ENCODE measurements around the gene GNA15. TPM values are rescaled to one million over a fixed set of nuclear protein-coding genes. Genes with fewer than 3 reads are reported as not detected.
A peak's percentile ranks its signal among the peaks of the same experiment; 100 is the strongest.

The GNA15 gene
- polyA plus RNA-seq, 1 donor from 2014 or later: not detected

DNA sequence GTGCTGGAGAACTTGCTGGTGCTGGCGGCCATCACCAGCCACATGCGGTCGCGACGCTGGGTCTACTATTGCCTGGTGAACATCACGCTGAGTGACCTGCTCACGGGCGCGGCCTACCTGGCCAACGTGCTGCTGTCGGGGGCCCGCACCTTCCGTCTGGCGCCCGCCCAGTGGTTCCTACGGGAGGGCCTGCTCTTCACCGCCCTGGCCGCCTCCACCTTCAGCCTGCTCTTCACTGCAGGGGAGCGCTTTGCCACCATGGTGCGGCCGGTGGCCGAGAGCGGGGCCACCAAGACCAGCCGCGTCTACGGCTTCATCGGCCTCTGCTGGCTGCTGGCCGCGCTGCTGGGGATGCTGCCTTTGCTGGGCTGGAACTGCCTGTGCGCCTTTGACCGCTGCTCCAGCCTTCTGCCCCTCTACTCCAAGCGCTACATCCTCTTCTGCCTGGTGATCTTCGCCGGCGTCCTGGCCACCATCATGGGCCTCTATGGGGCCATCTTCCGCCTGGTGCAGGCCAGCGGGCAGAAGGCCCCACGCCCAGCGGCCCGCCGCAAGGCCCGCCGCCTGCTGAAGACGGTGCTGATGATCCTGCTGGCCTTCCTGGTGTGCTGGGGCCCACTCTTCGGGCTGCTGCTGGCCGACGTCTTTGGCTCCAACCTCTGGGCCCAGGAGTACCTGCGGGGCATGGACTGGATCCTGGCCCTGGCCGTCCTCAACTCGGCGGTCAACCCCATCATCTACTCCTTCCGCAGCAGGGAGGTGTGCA is 43.3 kb downstream of the GNA15 start:
- peak overlapping the region; percentile 96 to 99 (median 98) for H3K4me3 Mint-ChIP-seq
- peaks cover 3% of the 10 kb centered on the region for H3K36me3 Mint-ChIP-seq
- peaks cover 0 to 11% (median 2%) of the 10 kb centered on the region in 3 donors for H3K9me3 Mint-ChIP-seq
- no peaks in the 10 kb centered on the region for H3K27me3 Mint-ChIP-seq
- H3K4me1 Mint-ChIP-seq: peaks cover 19 to 22% (median 21%) of the 10 kb centered on the region in 3 donors
- H3K27ac Mint-ChIP-seq: peak overlapping the region; percentile 94 to 100 (median 97)

DNA sequence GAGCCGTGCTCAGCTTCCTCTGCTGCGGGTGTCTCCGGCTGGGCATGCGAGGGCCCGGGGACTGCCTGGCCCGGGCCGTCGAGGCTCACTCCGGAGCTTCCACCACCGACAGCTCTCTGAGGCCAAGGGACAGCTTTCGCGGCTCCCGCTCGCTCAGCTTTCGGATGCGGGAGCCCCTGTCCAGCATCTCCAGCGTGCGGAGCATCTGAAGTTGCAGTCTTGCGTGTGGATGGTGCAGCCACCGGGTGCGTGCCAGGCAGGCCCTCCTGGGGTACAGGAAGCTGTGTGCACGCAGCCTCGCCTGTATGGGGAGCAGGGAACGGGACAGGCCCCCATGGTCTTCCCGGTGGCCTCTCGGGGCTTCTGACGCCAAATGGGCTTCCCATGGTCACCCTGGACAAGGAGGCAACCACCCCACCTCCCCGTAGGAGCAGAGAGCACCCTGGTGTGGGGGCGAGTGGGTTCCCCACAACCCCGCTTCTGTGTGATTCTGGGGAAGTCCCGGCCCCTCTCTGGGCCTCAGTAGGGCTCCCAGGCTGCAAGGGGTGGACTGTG is 44.0 kb downstream of the GNA15 start:
- Mint-ChIP-seq H3K9me3 (peaks cover 0 to 11% (median 2%) of the 10 kb centered on the region in 3 donors), H3K36me3 (peaks cover 3% of the 10 kb centered on the region), H3K4me3 (peak overlapping the region; percentile 96 to 99 (median 98)), H3K27me3 (no peaks in the 10 kb centered on the region), H3K27ac (peak overlapping the region; percentile 94 to 100 (median 97)), H3K4me1 (peaks cover 23 to 28% (median 24%) of the 10 kb centered on the region in 3 donors)

DNA sequence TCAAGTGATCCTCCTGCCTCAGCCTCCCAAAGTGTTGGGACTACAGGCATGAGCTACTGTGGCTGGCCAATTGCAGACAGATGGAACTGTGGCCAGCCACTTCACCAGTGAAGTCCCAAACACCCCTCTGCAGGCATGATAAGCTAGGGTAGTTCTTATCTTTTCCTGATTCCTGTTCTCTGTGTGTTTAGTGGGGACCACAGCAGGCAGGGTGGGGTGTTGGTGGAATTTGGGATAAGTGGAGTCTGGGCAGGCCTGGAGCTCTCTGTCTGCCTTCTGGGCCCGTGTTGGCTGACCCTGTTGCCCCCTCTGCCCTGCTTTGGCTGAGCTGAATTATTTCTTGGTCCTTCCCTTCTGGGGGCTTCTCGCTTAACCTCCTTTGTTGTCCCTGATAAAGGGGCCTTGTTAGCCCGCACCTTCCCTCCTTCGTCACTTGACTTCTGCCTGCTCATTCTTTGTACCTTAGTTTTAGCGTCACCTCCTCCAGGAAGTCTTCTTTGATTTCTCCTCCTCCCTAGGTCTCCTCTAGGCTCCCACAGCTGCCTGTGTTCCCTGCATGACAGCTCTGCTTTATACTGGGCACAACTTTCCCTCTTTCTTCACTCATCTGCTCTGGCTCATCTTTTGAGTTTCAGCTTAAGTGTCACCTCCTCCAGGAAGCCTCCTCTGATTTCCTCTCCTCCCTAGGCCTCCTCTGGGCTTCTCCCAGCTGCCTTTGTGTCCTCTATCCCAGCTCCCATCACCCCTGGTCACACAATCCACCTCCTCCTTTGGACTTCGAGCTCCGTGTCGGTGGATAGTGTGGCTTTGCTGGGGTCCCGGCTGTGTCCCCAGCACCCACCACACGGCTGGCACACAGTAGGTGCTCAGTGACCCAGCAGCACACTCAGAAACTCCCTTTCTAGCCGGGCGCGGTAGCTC is 48.1 kb downstream of the GNA15 start:
- Mint-ChIP-seq H3K9me3 (no peaks in the 10 kb centered on the region), H3K36me3 (peaks cover 3% of the 10 kb centered on the region), H3K4me1 (peaks cover 22 to 35% (median 23%) of the 10 kb centered on the region in 3 donors), H3K27ac (peak overlapping the region; percentile 37 to 90 (median 89)), H3K27me3 (no peaks in the 10 kb centered on the region), H3K4me3 (peak overlapping the region; percentile 58 to 96 (median 78))

DNA sequence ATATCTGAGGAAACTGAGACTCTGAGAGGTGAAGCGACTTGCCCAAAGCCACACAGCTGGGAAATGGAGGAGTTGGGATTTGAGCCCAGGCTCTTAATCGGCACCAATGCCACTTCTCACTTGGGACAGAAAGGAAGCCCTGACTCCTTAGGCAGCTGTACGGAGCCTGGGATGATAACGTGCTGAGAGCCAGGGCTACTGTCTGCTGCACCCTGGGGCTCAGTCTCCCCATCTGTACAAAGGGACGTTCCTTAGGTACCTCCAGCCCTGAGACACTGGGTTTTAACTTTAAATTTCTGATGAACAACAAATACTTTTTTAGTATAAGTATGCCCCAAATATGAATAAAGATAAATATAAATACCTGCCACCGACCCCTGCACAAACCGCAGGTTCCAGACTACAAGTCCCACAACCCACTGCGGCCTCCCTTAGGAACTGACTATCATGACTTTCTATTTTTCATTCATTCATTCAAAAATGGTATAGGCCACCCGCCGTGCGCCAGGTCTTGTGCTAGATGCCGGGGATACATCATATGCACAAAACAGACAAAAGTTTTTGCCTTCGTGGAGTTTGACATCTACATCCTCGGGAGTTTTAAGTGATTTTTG is 49.1 kb downstream of the GNA15 start:
- H3K4me3 Mint-ChIP-seq: peak overlapping the region; percentile 88 to 97 (median 95)
- no peaks in the 10 kb centered on the region for H3K9me3 Mint-ChIP-seq
- H3K36me3 Mint-ChIP-seq: peaks cover 3% of the 10 kb centered on the region
- H3K4me1 Mint-ChIP-seq: peaks cover 22 to 37% (median 23%) of the 10 kb centered on the region in 3 donors
- H3K27ac Mint-ChIP-seq: peak overlapping the region; percentile 37 to 97 (median 89)
- H3K27me3 Mint-ChIP-seq: no peaks in the 10 kb centered on the region

DNA sequence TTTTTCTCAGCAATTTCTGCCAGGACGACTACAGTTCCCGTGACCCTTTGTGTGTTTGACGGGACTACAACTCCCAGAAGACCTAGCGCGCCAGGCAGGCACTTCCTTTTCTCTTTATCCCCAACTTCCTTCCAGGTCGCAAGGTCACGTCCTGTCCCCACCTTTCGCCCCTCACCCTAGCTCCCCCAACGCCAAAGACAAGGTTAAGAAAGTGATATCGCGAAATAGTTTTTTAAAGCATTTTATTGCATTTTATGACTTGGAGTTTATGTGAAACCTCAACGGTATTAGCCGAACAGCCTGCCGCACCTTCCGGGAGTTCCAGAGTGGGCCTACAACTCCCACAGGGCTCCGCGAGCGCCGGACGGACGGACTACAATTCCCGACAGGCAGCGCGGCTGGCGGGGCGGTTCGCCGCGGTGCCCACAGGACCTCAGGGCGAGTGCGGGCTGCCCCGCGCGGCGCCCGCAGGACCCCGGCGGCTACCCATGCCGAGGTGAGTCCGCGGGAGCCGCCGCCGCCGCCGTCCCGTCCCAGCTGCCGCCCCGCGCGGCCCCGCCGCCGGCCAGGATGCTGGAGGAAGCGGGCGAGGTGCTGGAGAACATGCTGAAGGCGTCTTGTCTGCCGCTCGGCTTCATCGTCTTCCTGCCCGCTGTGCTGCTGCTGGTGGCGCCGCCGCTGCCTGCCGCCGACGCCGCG is 49.8 kb downstream of the GNA15 start, which contains the start of gene NCLN:
TSS of gene NCLN (plus strand) at position 470 of the 699 bp plus-strand sequence. CDS start at position 571, 101 bp downstream.
- Mint-ChIP-seq H3K4me1 (peaks cover 17 to 37% (median 22%) of the 10 kb centered on the region in 3 donors), H3K4me3 (peak within 1 kb of the TSS; percentile 88 to 97 (median 95)), H3K27ac (peak within 1 kb of the TSS; percentile 37 to 97 (median 89)), H3K36me3 (no peaks in the 10 kb centered on the region), H3K27me3 (no peaks in the 10 kb centered on the region), H3K9me3 (no peaks in the 10 kb centered on the region)

DNA sequence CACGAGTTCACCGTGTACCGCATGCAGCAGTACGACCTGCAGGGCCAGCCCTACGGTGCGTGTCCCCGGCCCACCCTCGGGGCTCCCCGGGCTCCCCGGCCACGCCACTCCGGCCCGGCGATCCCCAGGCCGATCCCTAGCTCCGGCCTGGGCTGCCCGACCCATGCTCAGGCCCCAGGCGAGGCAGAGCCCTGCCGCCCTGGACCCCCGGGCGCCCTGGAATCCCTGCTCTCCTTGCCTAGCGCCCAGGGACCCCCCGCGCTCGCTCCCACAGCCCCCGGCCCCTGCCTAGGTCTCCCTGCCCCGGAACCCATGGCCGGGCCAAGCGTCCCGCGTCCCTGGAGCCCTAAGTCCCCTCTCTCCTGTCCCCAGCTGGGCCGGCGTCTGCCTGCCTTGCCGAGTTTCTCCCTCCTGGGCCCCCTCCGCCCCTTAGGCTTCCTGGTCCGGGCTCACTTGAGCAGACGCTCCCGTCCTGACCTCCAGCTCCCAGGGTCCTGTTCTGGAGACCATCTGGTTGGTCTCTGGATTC is 50.4 kb downstream of the GNA15 start:
- Mint-ChIP-seq H3K36me3 (no peaks in the 10 kb centered on the region), H3K4me3 (peak overlapping the region; percentile 83 to 94 (median 86)), H3K9me3 (no peaks in the 10 kb centered on the region), H3K4me1 (peaks cover 14 to 40% (median 25%) of the 10 kb centered on the region in 3 donors), H3K27ac (peak overlapping the region in 1 of 3 donors; percentile 70), H3K27me3 (no peaks in the 10 kb centered on the region)

DNA sequence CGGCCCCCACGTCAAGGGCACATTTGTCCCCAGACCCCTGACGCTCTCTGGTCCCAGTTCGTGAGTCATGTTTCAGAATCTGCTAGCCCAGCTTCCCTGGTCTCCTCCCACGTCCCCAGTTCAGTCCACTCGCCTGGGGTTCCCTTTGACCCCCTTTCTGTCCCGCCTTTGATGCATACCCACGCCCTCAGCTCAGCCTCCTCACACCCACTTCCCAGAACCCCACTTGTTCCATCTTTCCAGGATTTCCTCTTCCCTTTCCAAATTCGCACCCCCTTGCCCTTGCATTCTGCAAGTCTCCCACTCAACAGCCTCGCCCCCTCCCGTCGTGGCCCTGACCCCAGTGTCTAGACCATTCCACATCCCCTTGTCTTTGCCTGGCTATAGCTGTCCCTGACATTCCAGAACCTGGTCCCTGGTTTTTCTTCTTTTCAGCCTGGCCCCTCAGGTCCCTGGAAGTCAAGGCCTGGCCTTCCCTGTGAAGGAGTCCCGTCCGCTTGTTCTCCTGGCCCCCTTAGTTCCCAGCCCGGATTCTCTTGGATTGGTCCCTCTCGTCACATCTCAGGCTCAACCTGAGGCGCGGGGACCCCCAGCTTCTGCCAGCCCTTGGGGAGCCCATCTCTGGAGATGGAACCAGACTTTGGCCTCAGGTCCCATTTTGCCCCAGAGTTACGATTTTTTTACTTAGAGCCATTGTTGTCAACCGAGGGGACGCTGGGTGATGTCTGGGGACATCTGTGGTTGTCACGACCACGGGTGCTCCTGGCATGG is 51.2 kb downstream of the GNA15 start:
- peaks cover 14 to 40% (median 25%) of the 10 kb centered on the region in 3 donors for H3K4me1 Mint-ChIP-seq
- H3K27ac Mint-ChIP-seq: peak overlapping the region in 1 of 3 donors; percentile 70
- H3K36me3 Mint-ChIP-seq: no peaks in the 10 kb centered on the region
- no peaks in the 10 kb centered on the region for H3K9me3 Mint-ChIP-seq
- H3K4me3 Mint-ChIP-seq: peak overlapping the region; percentile 83 to 94 (median 86)
- H3K27me3 Mint-ChIP-seq: no peaks in the 10 kb centered on the region

DNA sequence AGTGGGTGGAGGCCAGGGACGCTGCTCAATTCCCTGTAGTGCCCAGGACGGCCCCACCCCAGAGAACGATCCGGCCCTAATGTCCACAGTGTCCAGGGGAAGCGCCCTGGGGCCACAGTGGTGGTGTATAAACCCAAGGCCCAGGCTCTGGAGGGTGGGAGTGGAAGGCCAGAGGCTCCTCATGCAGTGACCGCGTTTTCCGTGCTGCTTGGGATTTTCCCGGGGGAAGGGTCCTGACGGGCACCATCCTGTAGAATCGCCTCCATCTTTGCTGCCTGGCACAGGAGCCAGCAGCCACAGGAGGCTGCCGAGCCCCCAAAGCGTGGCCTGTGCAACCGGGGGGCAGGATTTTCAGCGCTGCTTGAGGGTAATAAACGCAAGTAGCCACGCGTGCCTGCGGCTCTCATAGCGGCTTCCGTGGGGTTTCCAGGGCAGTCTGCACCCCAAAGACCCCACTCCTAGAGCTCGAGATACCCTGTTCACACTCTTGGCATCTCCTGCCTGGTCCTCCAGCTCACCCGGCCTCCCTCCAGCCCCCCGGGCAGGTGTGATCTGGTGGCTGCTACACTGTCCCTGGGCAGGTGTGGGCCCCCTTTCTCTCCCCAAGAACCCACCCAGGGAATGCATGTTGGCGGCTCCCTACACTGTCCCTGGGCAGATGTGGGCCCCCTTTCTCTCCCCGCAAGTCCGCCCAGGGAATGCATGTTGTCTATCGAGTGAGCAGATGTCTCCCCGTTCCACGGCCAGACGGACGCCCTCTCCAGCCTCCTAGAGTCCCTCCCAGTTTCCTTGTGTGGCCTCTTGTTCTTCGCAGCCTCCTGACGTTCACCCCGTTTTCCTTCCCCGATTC is 52.1 kb downstream of the GNA15 start:
- Mint-ChIP-seq H3K27me3 (no peaks in the 10 kb centered on the region), H3K4me1 (peaks cover 14 to 37% (median 23%) of the 10 kb centered on the region in 3 donors), H3K36me3 (no peaks in the 10 kb centered on the region), H3K4me3 (peak overlapping the region; percentile 68 to 88 (median 82)), H3K9me3 (no peaks in the 10 kb centered on the region), H3K27ac (peak overlapping the region in 1 of 3 donors; percentile 62)

DNA sequence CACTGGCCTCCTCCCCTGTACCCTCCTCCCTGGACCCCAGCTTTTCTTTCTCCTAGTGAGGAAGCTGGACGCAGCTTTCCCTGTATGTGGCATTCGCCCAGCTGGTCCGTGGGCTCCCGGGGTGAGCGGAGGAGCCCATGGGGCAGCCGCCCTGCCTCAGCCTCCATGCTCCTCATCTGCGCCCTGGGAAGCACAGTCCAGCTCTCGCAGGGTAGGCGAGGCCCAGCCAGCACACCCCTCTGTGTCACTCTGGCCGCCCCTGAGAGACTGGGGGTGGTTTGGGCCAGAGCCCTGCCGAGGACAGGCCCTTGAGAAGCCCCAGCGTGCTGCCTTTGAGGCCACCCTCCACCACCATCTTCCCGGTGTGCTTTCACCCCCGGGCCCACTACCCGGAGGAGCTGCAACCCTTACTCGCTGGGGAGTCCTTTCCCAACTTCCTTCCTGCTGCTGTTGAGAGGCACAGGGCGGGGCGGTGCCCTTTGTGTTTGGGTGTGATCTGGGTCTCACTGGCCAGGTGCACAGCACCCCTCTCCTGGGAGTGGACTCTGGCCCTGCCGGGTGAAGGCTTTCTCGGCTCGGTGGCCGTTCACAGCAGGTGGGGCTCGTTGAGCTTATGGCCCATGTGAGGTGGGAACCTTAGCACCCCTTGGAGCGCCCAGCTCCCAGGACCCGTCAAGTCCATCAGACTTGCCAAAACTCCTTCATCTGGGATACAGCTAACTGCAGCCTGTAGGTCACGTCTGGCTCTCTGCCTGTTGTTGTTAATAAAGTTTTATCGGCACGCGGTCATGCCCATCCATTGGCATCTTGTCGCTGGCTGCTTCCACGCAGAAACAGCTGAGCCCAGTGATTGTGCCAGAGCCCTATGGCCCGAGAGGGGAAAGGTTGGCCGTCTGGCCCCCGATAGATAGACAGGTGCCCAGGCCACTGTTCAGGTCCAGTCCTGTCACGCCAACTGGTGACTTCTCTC is 53.1 kb downstream of the GNA15 start:
- no peaks in the 10 kb centered on the region for H3K9me3 Mint-ChIP-seq
- H3K4me1 Mint-ChIP-seq: peaks cover 12 to 32% (median 21%) of the 10 kb centered on the region in 3 donors
- H3K36me3 Mint-ChIP-seq: no peaks in the 10 kb centered on the region
- no peaks in the 10 kb centered on the region for H3K27me3 Mint-ChIP-seq
- H3K4me3 Mint-ChIP-seq: peak overlapping the region; percentile 30 to 88 (median 78)
- H3K27ac Mint-ChIP-seq: peak overlapping the region in 1 of 3 donors; percentile 62

DNA sequence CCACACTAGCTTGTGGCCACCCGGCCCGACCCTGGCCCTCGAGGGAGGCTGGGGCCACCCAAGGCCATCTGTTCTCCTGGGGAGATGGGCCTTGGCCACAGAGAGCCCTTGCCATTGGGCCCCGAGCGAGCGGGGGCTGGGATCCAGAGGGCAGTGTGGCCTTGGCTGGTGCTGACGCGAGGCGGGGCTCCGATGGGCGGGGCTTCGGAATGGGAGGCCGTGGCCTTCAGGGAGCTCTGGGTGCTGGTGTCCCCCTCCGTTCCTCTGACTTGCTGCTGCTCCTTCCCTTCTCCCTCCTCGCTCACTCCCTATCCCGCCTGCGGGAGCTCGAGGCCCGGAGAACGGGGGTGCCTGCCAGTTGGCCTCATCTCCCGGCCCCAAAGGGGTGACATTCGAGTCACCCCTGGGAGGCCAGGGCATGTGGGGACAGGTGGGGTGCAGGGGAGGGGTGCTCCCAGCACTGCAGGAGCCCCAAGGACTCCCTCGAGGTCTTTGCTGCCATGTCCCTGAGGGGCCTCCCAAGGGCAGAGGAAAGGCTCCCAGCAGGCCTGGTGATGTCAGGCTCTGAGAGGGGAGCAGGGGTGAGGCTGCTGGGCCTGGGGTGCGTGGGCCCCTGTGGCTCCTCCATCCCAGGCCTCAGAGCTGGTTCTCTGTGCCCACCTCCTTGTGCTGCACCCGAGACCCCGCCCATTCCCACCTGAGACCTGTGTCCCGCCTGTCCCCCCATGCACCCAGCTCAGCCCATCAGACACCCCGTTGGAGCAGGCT is 54.1 kb downstream of the GNA15 start:
- peaks cover 7 to 22% (median 14%) of the 10 kb centered on the region in 3 donors for H3K4me1 Mint-ChIP-seq
- H3K9me3 Mint-ChIP-seq: no peaks in the 10 kb centered on the region
- no peak overlapping the region for H3K27ac Mint-ChIP-seq
- no peak overlapping the region for H3K4me3 Mint-ChIP-seq
- H3K27me3 Mint-ChIP-seq: no peaks in the 10 kb centered on the region
- peaks cover 4% of the 10 kb centered on the region for H3K36me3 Mint-ChIP-seq

DNA sequence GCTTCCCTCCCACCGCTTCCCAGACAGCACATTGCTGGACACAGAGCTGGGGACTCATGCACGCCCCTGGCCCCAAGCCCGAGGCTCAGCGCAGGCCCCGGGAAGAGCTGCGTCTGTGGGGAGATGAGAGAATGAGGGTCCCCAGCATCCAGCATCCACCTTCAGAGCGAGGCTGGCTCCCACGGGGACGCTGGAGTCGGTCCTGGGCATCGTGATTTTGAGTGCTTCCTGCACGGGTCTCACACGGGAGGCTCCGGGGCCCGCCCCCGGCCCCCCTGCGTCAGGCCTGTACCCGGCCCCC is 54.6 kb downstream of the GNA15 start:
- H3K36me3 Mint-ChIP-seq: peaks cover 4% of the 10 kb centered on the region
- no peak overlapping the region for H3K4me3 Mint-ChIP-seq
- no peak overlapping the region for H3K27ac Mint-ChIP-seq
- H3K4me1 Mint-ChIP-seq: peaks cover 3 to 18% (median 10%) of the 10 kb centered on the region in 3 donors
- H3K9me3 Mint-ChIP-seq: no peaks in the 10 kb centered on the region
- H3K27me3 Mint-ChIP-seq: no peaks in the 10 kb centered on the region
